SK-N-SH treated with all-trans-retinoic acid at 6 μM for 48 hours (cell line): Measurements from ENCODE around the gene UBAP1L.

ENCODE experiments used
- CSDC2 ChIP-seq: fragments of 250-450 bp; sonication (Bioruptor Pico); IDR thresholded peaks from 2 replicates; pipeline ENCODE4 v1.5.0; 2020; ENCODE audit warnings: mild to moderate bottlenecking, moderate library complexity
- PPARA ChIP-seq: fragments of 250-450 bp; sonication (Bioruptor Pico); IDR thresholded peaks from 2 replicates; pipeline ENCODE4 v1.5.0; 2020; ENCODE audit warnings: mild to moderate bottlenecking, borderline replicate concordance
- RARB ChIP-seq: fragments of 250-450 bp; sonication (Bioruptor Pico); IDR thresholded peaks from 2 replicates; pipeline ENCODE4 v1.8.0; 2021; ENCODE audit warnings: mild to moderate bottlenecking, moderate library complexity
- TCF4 ChIP-seq: fragments of 250-450 bp; sonication (Bioruptor Pico); IDR thresholded peaks from 2 replicates; pipeline ENCODE4 v1.8.0; 2021; ENCODE audit warnings: mild to moderate bottlenecking, moderate library complexity, borderline replicate concordance
- ZC3H10 ChIP-seq: fragments of 250-450 bp; sonication (Bioruptor Pico); IDR thresholded peaks from 2 replicates; pipeline ENCODE4 v1.5.1; 2021; ENCODE audit warnings: mild to moderate bottlenecking, moderate library complexity
- ZFP3 ChIP-seq: fragments of 250-450 bp; sonication (Bioruptor Pico); IDR thresholded peaks from 2 replicates; pipeline ENCODE4 v1.5.0; 2020; ENCODE audit warnings: mild to moderate bottlenecking, moderate library complexity
- ZFP30 ChIP-seq: fragments of 450-650 bp; formaldehyde crosslinking; IDR thresholded peaks from 2 replicates; pipeline ENCODE4 v1.5.0; 2022; ENCODE audit warnings: mild to moderate bottlenecking, moderate library complexity
- ZNF70 ChIP-seq: fragments of 450-650 bp; formaldehyde crosslinking; IDR thresholded peaks from 2 replicates; pipeline ENCODE4 v1.5.0; 2020; ENCODE audit warnings: mild to moderate bottlenecking, moderate library complexity

DNA sequence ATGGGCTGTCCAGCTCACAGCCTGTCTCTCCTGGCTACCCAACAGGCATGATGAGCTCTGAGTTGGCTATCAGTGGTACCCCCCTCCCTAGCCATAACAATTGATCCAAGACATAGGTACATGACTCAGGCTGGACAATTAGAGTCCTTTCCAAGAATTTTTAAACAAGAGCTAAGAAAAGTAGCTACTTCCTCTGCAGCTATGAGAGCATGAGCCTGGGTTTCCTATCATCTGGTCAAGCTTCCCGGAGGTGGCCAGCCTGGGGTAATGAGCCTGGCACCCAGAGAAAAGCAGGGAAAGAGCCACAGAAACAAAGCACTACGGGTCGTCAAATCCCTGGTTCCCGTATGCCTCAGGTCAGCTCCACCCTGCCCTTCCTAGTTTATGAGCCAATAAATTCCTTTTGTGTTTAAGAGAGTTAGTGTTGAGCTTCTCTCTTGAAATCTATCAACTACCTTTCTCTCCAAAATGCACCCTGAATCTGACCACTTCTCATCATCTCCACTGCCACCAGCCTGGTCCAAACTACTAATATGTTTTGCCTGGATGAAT is 72.1 kb downstream of the UBAP1L start:
- TF ChIP-seq TCF4 (CRISPR knock-in tag) (no peak), ZFP30 (CRISPR knock-in tag) (no peak), ZC3H10 (CRISPR knock-in tag) (no peak), RARB (CRISPR knock-in tag) (no peak), ZFP3 (CRISPR knock-in tag) (no peak), CSDC2 (CRISPR knock-in tag) (no peak), PPARA (no peak), ZNF70 (CRISPR knock-in tag) (no peak)
